Fibroblast of skin of right quadriceps (primary cell): Measurements from ENCODE around the gene PKM.

Source experiments
- DNase-seq: peaks from one replicate; pipeline ENCODE4 v3.0.0-alpha.2; 2013

PKM gene

GRCh38 chr15:72233769-72234168 lies 2.8 kb upstream of the PKM start:
- no peak for DNase-seq

DNA sequence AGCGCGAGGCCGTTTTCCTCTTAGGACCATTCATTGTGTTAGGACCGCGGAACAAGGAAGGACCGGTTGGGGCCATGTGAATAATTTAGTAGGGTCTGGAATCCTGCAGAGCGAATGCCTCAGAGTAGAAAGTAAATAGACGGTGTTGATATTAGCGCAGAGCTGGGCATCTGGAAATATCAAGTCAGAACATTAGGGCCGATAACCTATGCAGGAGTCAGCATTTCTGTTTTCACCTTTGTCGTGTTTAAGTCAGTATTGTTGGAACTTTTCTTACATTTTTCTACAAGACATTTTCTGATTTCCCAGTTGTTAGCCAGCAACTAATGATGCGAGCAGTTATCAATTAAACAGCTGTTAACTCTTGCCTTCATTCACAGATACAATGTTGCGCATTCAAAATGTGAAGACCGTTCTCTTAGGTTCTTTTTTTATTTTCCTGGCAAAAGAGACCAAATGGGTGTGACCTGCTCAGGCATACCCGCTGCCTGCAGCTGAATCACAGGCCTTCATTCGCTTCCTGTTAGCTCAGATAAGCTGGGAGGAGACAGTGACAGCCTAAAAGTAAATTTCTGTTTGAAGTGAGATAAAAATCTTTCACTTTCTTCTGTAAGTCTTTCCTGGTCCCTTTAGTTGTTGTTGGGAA lies 966 bp upstream of the PKM start:
- peak; percentile 75 for DNase-seq

DNA sequence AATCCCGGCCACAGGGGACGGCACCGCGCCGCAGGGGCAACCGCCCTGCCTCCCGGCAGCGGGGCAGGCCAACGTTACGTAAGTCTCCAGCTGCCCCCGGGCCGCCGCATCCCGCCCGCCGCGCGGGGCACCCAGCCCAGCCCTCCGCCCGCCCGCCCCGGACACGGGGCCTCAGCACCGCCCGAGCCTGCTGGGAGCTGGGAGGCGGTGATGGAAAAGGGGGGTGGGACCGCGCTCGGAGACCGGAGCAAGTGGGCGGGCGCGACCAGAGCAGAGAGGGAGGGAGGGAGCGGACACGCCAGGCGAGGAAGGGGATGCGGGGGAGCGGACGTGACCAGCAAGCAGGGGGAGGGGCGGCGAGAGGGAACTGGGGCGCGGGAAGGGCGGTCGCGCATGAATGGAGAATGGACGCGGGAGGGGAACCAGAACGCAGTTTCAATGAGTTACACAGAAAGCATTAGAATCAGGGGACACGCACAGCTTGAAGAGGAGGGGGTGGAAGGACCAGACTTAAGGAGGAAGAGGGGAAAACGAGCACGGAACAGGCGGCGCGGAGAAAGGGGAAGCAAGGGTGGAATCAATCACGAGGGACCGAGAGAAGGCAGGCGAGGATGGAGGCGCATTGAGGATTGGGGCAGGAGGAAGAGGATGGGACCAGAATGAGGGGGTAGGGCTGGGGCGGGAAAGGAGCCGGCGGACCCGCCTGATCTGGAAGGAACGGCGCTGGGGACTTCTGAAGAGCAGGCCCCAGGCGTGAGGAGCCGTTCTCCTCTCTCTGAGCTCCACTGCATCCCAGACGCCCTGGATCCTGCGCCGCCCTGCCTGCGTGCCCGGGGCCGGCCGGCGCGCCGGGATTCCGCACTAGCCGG lies 559 bp downstream of the PKM start:
- peak; percentile 94 for DNase-seq

- DNase-seq: no peak
These were observed 1.1 kb downstream of the PKM start for GRCh38 chr15:72229947-72230196.

DNA sequence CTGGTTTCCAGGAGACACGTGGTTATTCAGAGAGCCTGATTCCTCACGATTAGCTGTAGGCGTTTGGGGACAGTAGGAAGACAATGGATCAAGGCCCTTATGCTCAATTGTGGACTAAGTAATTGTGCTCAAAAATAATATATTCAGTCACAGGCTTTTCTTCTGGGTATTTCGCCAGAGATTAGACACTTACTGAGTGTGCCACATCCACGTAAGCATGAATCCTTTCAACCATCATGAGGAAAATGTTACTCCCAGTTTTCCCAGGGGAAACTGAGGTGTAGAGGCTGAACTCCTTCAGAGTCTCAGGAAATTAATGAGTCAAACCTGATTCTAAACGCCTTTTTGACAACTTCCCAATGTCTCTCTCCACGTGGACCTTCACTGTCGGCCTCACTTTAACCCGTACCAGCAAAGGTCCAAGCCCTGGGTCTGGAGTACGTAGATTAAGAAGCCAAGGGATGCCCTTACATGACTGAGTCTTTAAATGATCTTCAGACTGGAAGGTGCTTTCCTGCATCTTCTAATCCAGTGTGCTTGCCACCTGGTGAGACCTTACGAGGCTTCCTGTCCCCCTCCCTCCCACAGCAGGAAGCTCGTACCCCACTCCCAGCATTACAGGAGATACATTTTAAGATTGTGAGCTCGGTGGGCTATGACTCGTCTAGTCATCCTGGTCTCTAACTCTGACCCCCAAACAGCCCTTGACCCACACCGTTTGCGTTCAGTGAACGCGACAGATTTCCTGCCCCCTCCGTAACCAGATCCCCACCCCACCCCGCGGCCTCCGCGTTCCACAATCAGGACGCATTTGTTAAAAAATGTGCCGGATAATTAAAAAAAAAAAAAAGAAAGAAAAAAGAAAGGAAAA lies 1.7 kb downstream of the PKM start:
- peak; percentile 65 for DNase-seq

- peak; percentile 5 for DNase-seq
These were observed 3.3 kb downstream of the PKM start for GRCh38 chr15:72227720-72228119.

DNA sequence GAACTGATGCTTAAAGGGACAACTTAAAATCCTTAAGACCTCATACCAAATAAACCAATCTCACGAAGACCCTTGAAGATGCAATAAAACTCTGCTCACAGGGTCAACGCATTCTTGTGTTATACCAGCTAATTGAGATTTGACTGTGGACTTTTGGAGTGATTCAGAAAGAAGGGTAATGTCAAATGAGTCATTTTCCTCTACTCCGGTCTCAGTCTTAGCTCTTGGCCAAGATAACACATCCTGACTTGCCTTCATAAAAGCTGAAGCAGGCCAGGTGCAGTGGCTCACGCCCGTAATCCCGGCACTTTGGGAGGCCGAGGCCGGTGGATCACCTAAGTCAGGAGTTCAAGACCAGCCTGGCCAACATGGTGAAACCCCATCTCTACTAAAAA lies 3.8 kb downstream of the PKM start:
- peak; percentile 88 for DNase-seq

DNA sequence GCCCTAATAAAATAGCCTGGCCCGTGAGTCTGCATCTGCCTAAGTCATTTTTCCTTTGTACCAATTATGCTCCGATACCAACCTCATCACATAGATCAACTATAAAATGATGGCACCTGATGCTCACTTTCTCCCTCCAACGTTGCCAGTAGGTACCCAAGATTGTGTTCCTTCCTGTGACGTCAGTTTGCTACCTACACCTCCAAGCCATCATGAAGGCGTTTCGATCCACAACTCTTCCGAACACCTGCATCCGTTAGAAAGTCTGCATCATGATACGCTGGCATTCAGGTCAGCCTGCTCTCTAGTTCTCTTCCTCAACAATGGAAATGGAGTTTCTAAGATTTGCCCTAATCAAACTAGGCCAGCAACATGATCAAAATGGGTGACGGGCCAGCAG lies 7.7 kb downstream of the PKM start:
- no peak for DNase-seq

GRCh38 chr15:72222393-72222792 lies 8.6 kb downstream of the PKM start:
- no peak for DNase-seq

- no peak for DNase-seq
These were observed 10.3 kb downstream of the PKM start for GRCh38 chr15:72220687-72221086.

DNA sequence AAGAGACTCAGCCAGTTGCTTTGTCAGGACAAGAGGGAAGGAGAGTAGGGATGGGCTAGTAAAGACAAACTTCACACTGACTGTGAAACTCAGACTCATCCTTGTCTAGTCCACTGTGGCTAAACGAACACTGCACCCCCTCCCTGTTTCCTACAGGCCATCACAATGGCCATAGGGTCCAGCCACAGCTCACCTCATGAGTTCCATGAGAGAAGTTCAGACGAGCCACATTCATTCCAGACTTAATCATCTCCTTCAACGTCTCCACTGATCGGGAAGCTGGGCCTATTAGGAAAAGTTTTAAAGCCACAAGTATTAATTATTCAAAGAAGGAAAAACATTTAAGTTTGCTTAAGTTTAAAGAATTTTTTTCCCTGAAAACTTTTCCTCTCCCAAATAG lies 13.8 kb downstream of the PKM start:
- DNase-seq: no peak

GRCh38 chr15:72216079-72216478 lies 14.9 kb downstream of the PKM start:
- DNase-seq: no peak

DNA sequence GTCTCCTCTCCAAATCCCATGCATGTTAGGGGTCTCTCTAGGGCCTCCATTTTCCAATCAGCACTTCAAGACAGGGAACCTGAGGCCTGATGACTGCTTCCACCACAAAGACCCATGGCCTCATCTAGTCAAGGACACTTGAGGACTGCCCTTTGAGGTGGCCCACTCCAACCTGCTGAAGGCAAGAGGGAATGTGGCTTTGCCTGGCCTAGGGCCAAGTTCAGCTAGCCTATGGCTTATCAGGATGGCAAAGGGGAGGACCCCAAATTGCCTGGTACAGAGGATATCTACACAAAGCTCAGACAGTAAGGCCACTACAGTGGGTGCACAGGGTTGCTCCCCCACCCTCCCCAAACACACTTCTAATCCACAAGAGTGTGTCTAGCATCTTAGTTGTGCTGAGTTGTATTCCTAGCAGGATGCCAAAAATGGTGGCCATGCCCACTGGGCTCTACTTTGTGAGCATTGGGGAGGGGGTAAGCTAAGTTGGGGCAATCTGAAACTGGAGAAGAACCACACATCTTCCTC lies 23.4 kb downstream of the PKM start:
- no peak for DNase-seq

- no peak for DNase-seq
These were observed 24.4 kb downstream of the PKM start for GRCh38 chr15:72206677-72207000.

- no peak for DNase-seq
These were observed 24.9 kb downstream of the PKM start for GRCh38 chr15:72205896-72206676.

DNA sequence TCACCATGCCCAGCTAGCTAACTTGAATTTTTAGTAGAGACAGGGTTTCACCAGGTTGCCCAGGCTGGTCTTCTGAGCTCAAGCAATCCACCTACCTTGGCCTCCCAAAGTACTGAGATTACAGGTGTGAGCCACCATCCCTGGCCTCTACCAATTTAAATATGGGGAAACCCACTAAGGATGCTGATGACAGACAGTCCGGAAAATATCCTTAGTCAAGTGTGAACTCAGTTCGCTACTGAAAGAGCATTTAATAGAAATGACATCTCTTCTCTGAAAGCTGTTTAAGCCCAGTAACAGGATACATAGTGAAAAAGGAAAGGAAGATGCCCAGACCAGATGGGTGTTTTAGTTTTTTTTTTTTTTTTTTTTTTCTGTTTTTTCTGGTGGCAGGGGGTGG lies 25.7 kb downstream of the PKM start:
- DNase-seq: no peak

- DNase-seq: peak; percentile 65
These were observed 27.5 kb downstream of the PKM start for GRCh38 chr15:72203507-72203837.

GRCh38 chr15:72202801-72203506 lies 28.0 kb downstream of the PKM start:
- no peak for DNase-seq

DNA sequence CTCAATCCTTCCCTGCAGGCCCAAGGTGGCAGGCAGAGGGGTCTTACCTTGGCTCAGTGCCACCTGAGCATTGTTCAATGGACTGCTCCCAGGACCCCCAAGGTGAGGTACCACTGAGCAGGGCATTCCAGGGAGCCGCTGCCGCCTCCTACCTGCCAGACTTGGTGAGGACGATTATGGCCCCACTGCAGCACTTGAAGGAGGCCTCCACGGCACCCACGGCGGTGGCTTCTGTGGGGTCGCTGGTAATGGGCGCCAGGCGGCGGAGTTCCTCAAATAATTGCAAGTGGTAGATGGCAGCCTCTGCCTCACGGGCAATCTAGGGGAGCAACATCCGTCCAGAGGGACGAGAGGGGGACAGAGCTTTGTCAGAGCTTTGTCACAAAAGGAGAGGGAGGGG lies 28.7 kb downstream of the PKM start:
- no peak for DNase-seq

DNA sequence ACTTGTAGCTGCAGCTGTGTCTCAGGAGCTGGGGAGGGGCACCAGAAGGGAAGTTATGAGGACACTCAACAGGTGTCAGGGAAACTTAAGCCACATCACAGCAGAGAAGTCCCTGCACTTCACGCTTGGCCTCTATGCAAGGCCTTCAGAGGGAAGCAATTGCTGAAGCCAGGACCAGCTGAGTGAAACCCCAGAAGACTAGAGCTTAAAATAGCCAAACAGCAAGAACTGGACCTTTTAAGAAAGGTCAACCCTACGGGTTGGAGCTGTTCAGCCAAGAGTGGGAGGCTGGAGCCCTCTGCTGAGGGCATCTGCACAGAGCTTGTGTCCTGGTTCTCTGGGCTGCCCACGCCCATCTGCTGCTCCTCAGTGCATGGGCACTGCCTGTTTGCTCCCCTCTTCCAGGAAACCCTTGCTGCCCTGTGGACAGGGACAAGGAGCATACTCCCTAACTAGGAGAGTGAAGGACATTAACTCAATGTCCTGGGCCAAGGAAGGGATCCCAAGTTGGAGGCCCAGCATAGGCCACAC lies 29.5 kb downstream of the PKM start:
- DNase-seq: no peak

- DNase-seq: no peak
These were observed 30.4 kb downstream of the PKM start for GRCh38 chr15:72200395-72201237.
